ENCODE results near the gene ARAP1. TPM values are rescaled to one million over a fixed set of nuclear protein-coding genes. Genes with fewer than 3 reads are reported as not detected.

Gene ARAP1
- total RNA-seq, 2 experiments from 2014 or later = 83.6 to 101 TPM

DNA sequence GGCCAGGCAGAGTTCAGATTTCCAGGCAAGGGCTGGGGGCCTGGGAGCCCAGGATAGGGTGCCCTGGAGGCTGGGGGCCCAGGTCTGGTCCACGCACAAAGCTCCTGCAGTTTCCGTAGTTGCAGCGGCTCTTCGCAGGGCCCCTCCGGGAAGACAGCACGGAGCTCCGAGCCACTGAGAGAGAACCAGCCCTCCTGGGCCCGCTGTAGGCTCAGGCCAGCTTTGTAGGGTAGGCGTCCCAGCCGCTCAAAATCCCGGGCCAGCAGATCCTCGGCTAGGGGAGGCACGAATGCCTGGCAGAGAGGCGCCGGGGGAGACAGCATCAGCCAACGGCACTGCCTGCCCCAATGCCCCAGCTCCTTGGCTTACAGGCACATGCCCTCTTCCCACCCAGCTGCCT lies 54.4 kb downstream of the ARAP1 start:
- Mint-ChIP-seq H3K4me1 (no peaks in the 10 kb centered on the region), H3K4me3 (no peak overlapping the region), H3K36me3 (ENCODE audit: low read depth) (peaks cover 44% of the 10 kb centered on the region), H3K27me3 (no peaks in the 10 kb centered on the region), H3K9me3 (no peaks in the 10 kb centered on the region), H3K27ac (no peak overlapping the region)
- POLR2A ChIA-PET = no interaction called here
- CTCF ChIA-PET = interaction anchor here (1.2 to 6.1 kb wide), 2 partner anchors 14 to 18 kb away, joined by 3 to 32 read pairs; no protein-coding TSS in a partner anchor
- DNase-seq = no peak

DNA sequence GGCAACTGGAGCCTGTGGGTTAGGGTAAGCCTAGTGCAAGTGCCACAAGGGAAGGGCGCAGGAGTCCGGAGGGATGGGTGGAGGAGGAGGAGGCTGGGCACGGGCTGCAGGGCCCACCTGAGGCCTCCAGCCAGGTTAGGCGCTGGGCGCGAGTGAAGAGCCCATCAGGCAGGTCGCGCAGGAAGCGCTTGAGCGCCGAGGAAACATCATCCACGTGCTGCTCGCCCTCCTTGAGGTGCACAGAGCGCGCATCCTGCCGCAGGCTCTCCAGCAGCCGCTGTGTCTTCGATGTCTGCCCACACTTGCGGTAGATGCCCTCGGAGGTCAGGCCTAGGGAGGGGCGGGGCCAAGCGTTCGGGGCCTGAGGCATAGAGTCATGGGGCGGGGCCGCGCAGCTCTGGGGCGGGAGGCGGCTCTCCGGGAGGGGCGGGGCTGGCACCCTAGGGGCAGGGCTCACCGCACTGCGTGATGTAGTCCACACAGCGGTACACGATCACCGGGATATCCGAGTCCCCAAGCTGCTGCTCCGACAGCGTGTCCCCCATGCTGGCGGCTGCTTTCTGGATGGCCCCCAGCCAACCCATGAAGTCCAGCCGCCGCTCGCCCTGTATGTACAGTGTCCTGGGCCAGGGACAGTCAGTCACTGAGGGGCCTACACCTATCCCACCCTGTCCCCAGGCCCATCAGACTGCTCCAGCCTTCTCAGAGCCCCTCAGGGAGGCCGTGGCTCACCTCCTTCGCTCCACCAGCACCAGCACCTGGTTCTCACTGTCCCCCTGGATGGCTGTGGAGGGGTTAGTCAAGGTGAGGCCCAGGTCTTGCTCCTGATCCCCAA lies 55.1 kb downstream of the ARAP1 start:
- POLR2A ChIA-PET = no interaction called here
- Mint-ChIP-seq H3K9me3 (no peaks in the 10 kb centered on the region), H3K27me3 (no peaks in the 10 kb centered on the region), H3K36me3 (ENCODE audit: low read depth) (peaks cover 47% of the 10 kb centered on the region), H3K27ac (no peak overlapping the region), H3K4me1 (no peaks in the 10 kb centered on the region), H3K4me3 (no peak overlapping the region)
- CTCF ChIA-PET = interaction anchor here (6.1 kb wide), 1 partner anchor 13 kb away, joined by 32 read pairs; no protein-coding TSS in a partner anchor
- no peak for DNase-seq

DNA sequence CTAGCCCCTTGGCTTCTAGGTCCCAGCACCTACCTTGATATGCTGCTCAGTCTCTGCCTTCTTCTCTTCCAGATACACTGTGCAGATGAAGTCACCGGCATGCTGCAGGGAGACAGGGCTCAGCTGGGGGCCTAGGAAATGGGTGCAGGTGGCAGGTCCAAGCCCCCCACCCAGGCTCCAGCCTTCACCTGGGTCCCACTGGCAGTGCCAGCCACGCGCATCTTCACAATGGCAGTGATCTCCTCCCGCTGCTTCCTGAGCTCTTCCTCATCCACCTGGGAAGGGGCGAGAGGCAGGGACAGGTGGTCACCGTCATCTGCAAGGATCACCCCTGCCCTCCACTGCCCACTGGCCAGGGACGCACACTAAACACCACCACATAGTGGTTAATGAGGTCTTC lies 56.9 kb downstream of the ARAP1 start:
- Mint-ChIP-seq H3K27me3 (no peaks in the 10 kb centered on the region), H3K36me3 (ENCODE audit: low read depth) (peaks cover 38% of the 10 kb centered on the region), H3K9me3 (no peaks in the 10 kb centered on the region), H3K4me3 (no peak overlapping the region), H3K4me1 (peaks cover 2% of the 10 kb centered on the region), H3K27ac (no peak overlapping the region)
- no peak for DNase-seq
- ChIA-PET POLR2A (no interaction called here), CTCF (interaction anchor here (6.1 kb wide), 1 partner anchor 12 kb away, joined by 32 read pairs; no protein-coding TSS in a partner anchor)

DNA sequence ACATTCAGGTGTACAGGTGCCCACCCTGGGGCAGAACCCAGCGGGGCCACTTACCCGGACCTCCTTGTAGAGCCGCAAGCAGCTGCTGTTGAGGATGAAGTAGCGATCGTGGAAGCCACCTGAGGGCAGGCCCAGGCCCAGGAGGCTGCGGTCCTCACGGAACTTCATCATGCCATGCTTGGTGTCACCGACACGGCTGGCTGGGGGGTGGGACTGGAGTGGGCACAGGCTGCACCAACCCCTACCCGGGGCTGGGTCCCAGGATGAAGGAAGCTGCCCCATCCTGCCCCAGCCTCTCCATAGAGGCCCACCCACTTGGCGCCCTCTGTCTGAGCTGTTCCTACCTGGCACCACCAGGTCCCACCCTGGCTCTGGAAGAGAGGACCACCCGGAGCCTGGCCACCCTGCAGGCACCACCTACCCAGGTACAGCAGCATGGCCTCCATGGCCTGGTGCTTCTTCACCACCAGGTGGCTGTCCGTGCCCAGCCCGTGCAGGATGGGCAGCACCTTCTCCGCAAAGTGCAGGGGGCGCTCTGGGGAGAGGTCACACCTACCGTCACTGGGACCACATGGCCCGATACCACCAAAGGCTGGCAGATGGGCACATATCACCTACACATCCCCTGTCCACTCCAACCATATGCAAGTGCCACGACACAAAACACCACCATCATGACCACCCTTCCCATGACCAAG lies 58.8 kb downstream of the ARAP1 start:
- Mint-ChIP-seq H3K27me3 (no peaks in the 10 kb centered on the region), H3K4me3 (no peak overlapping the region), H3K36me3 (ENCODE audit: low read depth) (peaks cover 40% of the 10 kb centered on the region), H3K27ac (no peak overlapping the region), H3K9me3 (no peaks in the 10 kb centered on the region), H3K4me1 (peaks cover 7% of the 10 kb centered on the region)
- DNase-seq = no peak
- ChIA-PET POLR2A (no interaction called here), CTCF (interaction anchor here (1.5 kb wide), 1 partner anchor 9 kb away, joined by 6 read pairs; no protein-coding TSS in a partner anchor)

DNA sequence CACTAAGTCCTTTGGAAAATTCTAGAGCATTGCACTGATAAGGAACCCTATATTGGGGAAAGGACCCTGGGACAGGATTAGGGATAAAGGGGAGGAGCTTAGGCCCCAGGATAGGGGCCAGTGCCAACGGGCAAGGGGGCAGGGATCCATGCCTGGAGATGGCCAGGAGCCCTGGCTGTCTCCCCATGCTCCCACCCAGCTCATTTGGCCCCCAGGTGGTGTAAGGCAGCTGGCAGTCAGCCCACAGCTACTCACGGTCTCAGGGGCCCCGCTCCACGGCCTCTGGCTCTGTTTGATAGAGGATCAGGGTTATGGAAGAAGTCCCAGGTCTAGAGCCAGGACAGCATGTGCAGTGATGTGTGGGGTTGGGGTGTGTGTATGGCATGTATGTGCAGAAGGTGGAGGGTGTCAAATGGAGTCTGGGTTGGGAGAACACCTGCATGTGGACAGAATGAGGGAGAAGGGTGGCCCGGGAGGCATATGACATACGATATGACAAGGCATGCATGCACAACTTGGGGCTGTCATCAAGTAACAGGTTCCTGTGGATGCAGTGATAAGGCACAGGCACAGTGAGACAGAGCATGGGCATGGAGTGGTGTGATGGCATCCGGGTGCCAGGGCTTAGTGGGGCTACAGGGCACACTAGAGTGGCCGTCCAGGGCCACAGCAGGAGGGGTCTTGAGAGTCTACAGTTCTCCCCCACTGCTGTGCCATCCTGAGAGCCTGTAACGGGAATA lies 59.5 kb downstream of the ARAP1 start:
- Mint-ChIP-seq H3K4me1 (peaks cover 14% of the 10 kb centered on the region), H3K36me3 (ENCODE audit: low read depth) (peaks cover 39% of the 10 kb centered on the region)
- POLR2A ChIA-PET = no interaction called here

DNA sequence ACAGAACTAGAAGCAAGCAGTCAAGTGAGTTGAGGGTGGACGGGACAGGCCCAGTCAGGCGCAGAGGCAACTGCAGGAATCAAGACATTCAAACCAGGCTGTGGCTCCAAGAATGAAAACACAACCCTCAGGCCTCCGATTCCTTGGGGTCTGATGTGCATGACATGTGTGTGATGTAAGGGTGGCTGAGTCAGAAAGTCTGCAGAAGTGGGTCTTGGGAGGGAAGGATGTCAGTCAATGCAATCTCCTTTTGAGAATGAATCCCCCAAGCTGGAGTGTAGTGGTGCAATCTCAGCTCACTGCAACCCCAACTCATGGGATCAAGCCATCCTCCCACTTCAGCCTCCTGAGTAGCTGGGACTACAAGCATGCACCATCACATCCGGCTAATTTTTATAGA lies 62.0 kb downstream of the ARAP1 start:
- DNase-seq = no peak
- ChIA-PET POLR2A (no interaction called here), CTCF (interaction anchor here (0.5 kb wide), 1 partner anchor 234 kb away, joined by 3 read pairs; no protein-coding TSS in a partner anchor)
- H3K4me3 Mint-ChIP-seq = no peak overlapping the region
- no peaks in the 10 kb centered on the region for H3K27me3 Mint-ChIP-seq
- H3K27ac Mint-ChIP-seq = no peak overlapping the region
- H3K36me3 Mint-ChIP-seq (ENCODE audit: low read depth) = peaks cover 42% of the 10 kb centered on the region
- H3K4me1 Mint-ChIP-seq = peaks cover 39% of the 10 kb centered on the region
- H3K9me3 Mint-ChIP-seq = no peaks in the 10 kb centered on the region

More for the DNA sequence above, 59.5 kb downstream of the ARAP1 start:
- CTCF ChIA-PET = interaction anchor here (1.5 kb wide), 1 partner anchor 9 kb away, joined by 6 read pairs; no protein-coding TSS in a partner anchor
- DNase-seq = no peak
- peak overlapping the region; percentile 37 for H3K27ac Mint-ChIP-seq
- H3K27me3 Mint-ChIP-seq = no peaks in the 10 kb centered on the region
- no peaks in the 10 kb centered on the region for H3K9me3 Mint-ChIP-seq
- no peak overlapping the region for H3K4me3 Mint-ChIP-seq

DNA sequence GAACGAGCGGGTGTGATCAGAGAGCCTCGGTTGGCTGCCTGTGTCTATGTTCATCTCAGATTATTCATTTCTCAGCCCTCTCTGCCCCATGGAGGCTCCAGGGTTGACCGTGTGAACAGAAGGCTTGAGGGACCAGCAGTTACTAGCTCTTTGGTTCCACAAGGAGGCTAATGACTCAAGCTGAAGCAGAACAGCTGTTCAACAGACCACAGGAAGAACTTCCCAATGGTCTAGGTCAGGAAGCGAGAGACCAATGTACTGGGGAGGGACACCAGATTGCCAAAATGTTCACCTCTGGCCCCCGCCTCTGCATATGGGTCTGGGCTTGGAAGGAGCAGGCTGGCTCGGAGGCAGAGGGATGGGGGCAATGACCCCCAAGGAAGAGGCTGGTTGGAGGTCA lies 63.3 kb downstream of the ARAP1 start:
- DNase-seq = no peak
- no peak overlapping the region for H3K27ac Mint-ChIP-seq
- POLR2A ChIA-PET = no interaction called here
- no peaks in the 10 kb centered on the region for H3K27me3 Mint-ChIP-seq
- H3K9me3 Mint-ChIP-seq = no peaks in the 10 kb centered on the region
- peaks cover 34% of the 10 kb centered on the region for H3K36me3 Mint-ChIP-seq (ENCODE audit: low read depth)
- no peak overlapping the region for H3K4me3 Mint-ChIP-seq
- CTCF ChIA-PET = no interaction called here
- H3K4me1 Mint-ChIP-seq = peaks cover 42% of the 10 kb centered on the region

DNA sequence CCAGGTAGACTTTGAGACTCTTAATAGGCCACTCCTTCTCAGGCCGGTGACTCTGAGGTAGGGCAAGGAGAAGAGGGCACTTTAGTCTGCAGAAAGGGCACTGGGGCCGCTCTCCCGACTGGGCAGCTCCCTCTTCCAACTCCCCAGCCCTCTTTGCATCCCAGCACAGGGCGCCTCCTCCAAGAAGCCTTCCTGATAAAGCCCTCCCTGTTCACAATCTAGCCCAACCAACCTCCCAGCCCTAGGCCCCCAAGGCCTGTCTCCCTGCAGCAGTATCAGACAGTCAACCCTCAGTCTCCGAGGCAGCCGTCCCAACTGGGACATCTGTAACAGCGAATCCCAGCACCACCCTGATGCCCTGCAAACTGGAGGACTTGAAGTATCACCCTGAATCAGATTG lies 63.7 kb downstream of the ARAP1 start:
- H3K4me1 Mint-ChIP-seq = peaks cover 43% of the 10 kb centered on the region
- CTCF ChIA-PET = no interaction called here
- no peak for DNase-seq
- H3K9me3 Mint-ChIP-seq = no peaks in the 10 kb centered on the region
- POLR2A ChIA-PET = no interaction called here
- no peak overlapping the region for H3K27ac Mint-ChIP-seq
- H3K27me3 Mint-ChIP-seq = no peaks in the 10 kb centered on the region
- no peak overlapping the region for H3K4me3 Mint-ChIP-seq
- peaks cover 37% of the 10 kb centered on the region for H3K36me3 Mint-ChIP-seq (ENCODE audit: low read depth)

DNA sequence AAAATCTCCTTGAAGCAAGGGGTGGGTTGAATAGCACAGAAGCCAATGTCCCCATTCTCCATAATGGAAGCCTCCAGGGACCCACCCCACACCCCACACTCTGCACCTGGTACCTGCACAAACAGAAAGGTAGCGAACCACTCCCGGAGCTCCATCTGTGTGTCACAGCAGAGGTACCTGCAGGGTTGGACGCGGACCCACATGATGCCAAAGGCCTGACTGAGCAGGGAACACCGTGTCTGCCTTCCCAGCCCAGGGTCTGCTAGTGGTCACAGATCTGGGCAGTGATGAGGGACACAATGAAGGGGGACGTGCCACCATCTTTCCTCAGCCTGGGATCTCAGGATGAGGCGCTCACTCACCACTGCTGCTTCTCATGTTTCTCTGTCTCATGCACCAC lies 64.9 kb downstream of the ARAP1 start:
- H3K4me3 Mint-ChIP-seq = no peak overlapping the region
- peaks cover 44% of the 10 kb centered on the region for H3K4me1 Mint-ChIP-seq
- ChIA-PET POLR2A (no interaction called here), CTCF (no interaction called here)
- no peaks in the 10 kb centered on the region for H3K9me3 Mint-ChIP-seq
- H3K36me3 Mint-ChIP-seq (ENCODE audit: low read depth) = peaks cover 31% of the 10 kb centered on the region
- no peak for DNase-seq
- H3K27ac Mint-ChIP-seq = peak overlapping the region; percentile 78
- no peaks in the 10 kb centered on the region for H3K27me3 Mint-ChIP-seq

DNA sequence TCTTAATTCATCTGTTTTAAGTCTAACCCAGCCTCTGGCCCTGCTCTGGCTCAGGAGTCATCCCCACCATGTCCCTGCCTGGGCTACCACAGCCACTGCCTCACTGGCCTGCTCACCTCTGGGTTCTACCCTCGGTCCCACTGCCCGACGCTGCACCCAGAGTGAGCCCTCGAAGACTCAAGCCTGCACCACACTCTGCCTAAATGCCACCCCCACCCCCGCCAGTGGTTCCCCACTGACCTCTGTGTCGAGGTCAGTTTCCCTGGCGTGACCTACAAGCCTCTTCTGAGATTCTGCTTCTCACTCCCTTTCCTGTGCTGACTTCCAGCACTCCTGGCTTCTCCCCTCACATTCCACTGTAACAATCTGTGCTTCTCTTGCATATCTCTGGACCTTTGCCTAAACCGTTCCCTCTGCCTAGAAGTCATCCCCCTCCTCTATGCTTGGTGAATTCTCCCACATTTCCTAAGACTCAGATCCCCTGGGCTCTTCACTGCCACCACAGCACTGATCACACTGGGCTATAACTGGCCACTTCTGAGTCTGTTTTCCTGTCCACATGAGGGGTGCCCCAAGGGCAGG lies 65.5 kb downstream of the ARAP1 start:
- H3K4me3 Mint-ChIP-seq = no peak overlapping the region
- H3K36me3 Mint-ChIP-seq (ENCODE audit: low read depth) = peaks cover 29% of the 10 kb centered on the region
- no peaks in the 10 kb centered on the region for H3K27me3 Mint-ChIP-seq
- H3K9me3 Mint-ChIP-seq = no peaks in the 10 kb centered on the region
- H3K4me1 Mint-ChIP-seq = peaks cover 47% of the 10 kb centered on the region
- peak overlapping the region; percentile 78 for H3K27ac Mint-ChIP-seq
- ChIA-PET POLR2A (no interaction called here), CTCF (no interaction called here)
- no peak for DNase-seq

DNA sequence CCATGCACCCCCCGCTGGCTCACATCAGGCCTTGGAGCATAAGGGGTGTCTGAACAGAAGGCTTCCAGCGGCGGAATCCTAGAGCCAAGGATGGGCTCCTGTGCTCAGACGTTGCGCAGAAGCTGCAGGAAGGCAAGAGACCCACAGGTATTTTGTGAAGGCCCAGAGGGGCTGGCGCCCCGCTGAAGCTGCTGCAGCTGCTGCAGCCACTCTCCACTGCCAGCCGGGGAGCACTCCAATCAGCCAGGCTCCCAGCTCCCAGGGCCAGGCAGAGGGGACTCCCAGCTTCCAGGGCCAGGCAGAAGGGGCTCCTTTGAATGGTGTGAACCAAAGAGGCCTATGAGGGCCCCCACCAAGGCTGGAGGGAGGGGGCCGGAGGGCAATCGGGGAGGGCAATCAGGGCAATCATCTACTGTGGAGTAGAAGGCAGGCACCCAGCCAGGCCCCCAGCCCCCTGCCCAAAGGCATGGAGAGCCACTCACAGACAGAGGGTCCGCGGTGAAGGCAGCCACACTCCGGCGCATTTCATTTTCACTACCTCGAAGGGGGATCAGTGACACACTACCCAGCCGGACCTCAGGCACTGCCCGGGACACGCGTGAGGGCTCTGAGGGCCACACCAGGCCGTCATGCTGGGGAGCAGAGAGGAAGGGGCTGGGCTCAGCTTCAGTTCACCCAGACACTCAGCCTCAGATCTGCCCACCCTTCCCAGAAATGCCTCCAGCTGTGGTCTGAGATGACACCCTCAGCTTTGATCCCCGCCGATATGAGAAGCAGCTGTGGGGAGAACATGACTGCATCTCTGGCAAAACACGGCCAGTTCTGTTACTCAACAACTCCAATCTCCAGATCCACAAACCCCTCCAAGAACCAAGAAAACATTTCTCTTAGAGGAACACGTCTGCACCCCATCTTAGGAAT lies 66.4 kb downstream of the ARAP1 start:
- Mint-ChIP-seq H3K36me3 (ENCODE audit: low read depth) (peaks cover 29% of the 10 kb centered on the region), H3K27ac (peak overlapping the region; percentile 78), H3K4me3 (no peak overlapping the region), H3K27me3 (no peaks in the 10 kb centered on the region), H3K9me3 (no peaks in the 10 kb centered on the region), H3K4me1 (peaks cover 45% of the 10 kb centered on the region)
- ChIA-PET POLR2A (no interaction called here), CTCF (interaction anchor here (0.8 to 4.2 kb wide), 7 partner anchors 12 to 669 kb away, joined by 3 to 32 read pairs (median 6); partner anchors contain the start of genes PDE2A and STARD10)
- peak; percentile 37 for DNase-seq
